Prostate gland (tissue), 2 donors: ENCODE data around the gene MPPED1.

Source experiments
- CTCF ChIP-seq, 4 experiments: fragments of 200-600 bp in 2 of 4; fragments of 450-650 bp in 2 of 4; sonication (generic) in 2 of 4; IDR thresholded peaks; 1 replicate in 3 of 4; 2 replicates in 1 of 4; pipeline ENCODE4 v1.5.1; 2016 to 2019; ENCODE audit warnings: antibody characterized with exemption in 4 of 4, mild to moderate bottlenecking in 2 of 4, moderate library complexity in 2 of 4
- POLR2A ChIP-seq: fragments of 450-650 bp; IDR thresholded peaks from one replicate; pipeline ENCODE4 v1.6.1; 2016; ENCODE audit warnings: antibody characterized with exemption, mild to moderate bottlenecking
- POLR2AphosphoS5 ChIP-seq: sonication (generic); formaldehyde crosslinking; IDR thresholded peaks from one replicate; pipeline ENCODE4 v1.6.1; 2017; ENCODE audit warnings: antibody characterized with exemption

- no peak for TF ChIP-seq CTCF (IDR thresholded peaks at IDR 0.05)
- no peak for TF ChIP-seq POLR2A
- TF ChIP-seq POLR2AphosphoS5 = no peak
Observed at GRCh38 chr22:43511276-43511910, 99.6 kb downstream of the MPPED1 start.
